Hematopoietic multipotent progenitor cell treated with erythropoietin and hydrocortisone succinate and interleukin-3 and kit ligand, for 6 days (in vitro differentiated cells): ENCODE results near the gene TMBIM1.
"Not testable (repeated sequence)": the region's sequence is repeated elsewhere in the genome, so short reads cannot be mapped to it uniquely, and the experiment has no call there.

Experiments used
- DNase-seq: peaks from one replicate; pipeline ENCODE4 v3.0.0-alpha.2; 2015

The TMBIM1 gene

GRCh38 chr2:218317835-218318234 lies 25.5 kb upstream of the TMBIM1 start:
- DNase-seq = no peak

GRCh38 chr2:218317303-218317630 lies 25.0 kb upstream of the TMBIM1 start:
- DNase-seq = no peak

- DNase-seq = no peak
Measured at GRCh38 chr2:218315397-218315796, 23.1 kb upstream of the TMBIM1 start.

GRCh38 chr2:218314764-218315163 lies 22.5 kb upstream of the TMBIM1 start:
- DNase-seq = not testable (repeated sequence)

GRCh38 chr2:218313356-218313755 lies 21.1 kb upstream of the TMBIM1 start:
- no peak for DNase-seq

GRCh38 chr2:218312267-218312756 lies 20.0 kb upstream of the TMBIM1 start:
- no peak for DNase-seq

- DNase-seq = not testable (repeated sequence)
Measured at GRCh38 chr2:218311541-218312266, 19.4 kb upstream of the TMBIM1 start.

GRCh38 chr2:218310853-218311540 lies 18.7 kb upstream of the TMBIM1 start:
- no peak for DNase-seq

- peak; percentile 21 for DNase-seq
Measured at GRCh38 chr2:218307415-218308090, 15.2 kb upstream of the TMBIM1 start.

GRCh38 chr2:218306184-218306920 lies 14.0 kb upstream of the TMBIM1 start:
- no peak for DNase-seq

GRCh38 chr2:218305383-218305782 lies 13.1 kb upstream of the TMBIM1 start:
- DNase-seq = no peak

- DNase-seq = peak; percentile 97
Measured at GRCh38 chr2:218301176-218301819, 9.0 kb upstream of the TMBIM1 start.

GRCh38 chr2:218300141-218300540 lies 7.8 kb upstream of the TMBIM1 start:
- DNase-seq = no peak

- no peak for DNase-seq
Measured at GRCh38 chr2:218298314-218298875, 6.1 kb upstream of the TMBIM1 start.

- peak; percentile 68 for DNase-seq
Measured at GRCh38 chr2:218296847-218297246, 4.5 kb upstream of the TMBIM1 start.

- DNase-seq = no peak
Measured at GRCh38 chr2:218296200-218296599, 3.9 kb upstream of the TMBIM1 start.

GRCh38 chr2:218295029-218295428 lies 2.7 kb upstream of the TMBIM1 start:
- no peak for DNase-seq

- DNase-seq = no peak
Measured at GRCh38 chr2:218294430-218295022, 2.2 kb upstream of the TMBIM1 start.

- no peak for DNase-seq
Measured at GRCh38 chr2:218293715-218294429, 1.6 kb upstream of the TMBIM1 start.

GRCh38 chr2:218291318-218292047 lies 820 bp downstream of the TMBIM1 start:
- DNase-seq = peak; percentile 54
